GM18873 (cell line): ENCODE data around the gene HES3.

Experiments used
- ATAC-seq: cut with Tn5 transposase; IDR thresholded peaks from one replicate; pipeline ENCODE4 v1.9.1; 2021; ENCODE audit warnings: mild to moderate bottlenecking, moderate library complexity, moderate number of reproducible peaks; ENCODE audit not compliant: unreplicated experiment, low FRiP score

HES3 gene

DNA sequence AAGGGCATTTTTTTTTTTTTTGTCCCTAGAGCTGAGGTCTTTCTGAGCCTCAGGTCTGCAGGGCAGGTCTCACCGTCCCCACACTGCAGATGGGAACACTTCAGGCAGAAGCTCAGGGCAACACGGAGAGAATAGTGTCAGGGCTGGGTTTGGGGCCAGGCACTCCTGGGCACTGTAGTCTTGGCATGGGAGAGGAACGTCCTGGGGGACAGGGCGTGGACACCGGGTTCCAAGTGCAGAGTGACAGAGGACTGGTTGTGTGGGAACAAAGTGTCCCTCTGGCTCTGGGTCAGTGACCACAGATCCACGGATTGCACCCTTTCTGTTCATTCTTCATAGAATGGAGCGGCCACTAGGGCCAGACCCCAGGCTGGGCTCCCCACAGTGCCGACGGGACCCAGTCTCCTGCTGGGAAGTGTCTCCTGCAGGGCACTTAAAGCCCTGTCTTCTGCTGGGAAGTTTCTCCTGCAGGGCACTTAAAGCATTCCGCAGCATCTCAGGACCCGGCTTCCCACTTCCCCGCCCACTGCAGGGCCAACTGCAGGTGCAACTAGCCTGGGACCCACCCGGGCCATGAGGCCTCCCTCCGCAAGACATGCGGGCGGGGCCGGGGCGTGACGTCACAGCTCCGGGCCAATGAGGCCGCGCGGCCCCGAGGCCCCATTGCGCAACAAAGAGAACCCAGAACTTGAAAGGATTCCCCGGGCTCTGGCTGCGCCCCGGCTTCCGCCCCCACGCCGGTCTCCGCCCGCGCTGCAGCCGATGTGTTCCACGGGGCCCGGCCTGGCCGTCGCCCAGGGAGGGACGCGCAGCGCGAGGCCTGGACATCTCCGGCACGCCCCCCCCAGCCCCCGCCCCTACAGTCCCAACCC lies 15.7 kb downstream of the HES3 start:
- no peak for ATAC-seq

DNA sequence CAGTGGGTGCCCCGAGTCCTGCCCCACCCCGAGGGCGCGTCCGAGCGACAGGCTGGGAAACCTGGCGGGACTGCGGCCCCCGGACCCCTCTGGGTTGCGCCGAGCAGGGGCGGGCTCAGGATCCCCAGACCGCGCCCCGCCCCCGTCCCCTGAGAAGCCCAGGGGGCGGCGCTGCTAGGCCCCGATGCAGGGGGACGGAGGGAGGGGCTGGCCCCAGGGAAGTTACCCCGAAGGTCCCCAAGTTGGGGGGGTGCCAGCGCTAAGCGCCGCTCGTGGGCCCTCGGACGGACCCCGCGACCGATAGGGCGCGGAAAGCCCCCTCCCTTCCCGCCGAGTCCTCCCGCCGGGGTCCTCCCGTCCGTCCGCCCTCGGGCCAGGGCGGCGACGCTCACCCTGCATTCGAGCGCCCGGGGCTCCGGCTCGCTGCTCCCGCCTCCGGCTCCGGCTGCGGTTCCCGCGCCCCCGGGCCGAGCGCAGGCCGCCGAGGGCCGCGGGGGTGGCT lies 16.5 kb downstream of the HES3 start:
- ATAC-seq: no peak

- ATAC-seq: no peak
These were observed 17.1 kb downstream of the HES3 start, which contains the start of gene GPR153 for GRCh38 chr1:6260961-6261614. Gene GPR153 (minus strand): TSS chr1:6261098. CDS start chr1:6254905, 6,193 bp downstream.

DNA sequence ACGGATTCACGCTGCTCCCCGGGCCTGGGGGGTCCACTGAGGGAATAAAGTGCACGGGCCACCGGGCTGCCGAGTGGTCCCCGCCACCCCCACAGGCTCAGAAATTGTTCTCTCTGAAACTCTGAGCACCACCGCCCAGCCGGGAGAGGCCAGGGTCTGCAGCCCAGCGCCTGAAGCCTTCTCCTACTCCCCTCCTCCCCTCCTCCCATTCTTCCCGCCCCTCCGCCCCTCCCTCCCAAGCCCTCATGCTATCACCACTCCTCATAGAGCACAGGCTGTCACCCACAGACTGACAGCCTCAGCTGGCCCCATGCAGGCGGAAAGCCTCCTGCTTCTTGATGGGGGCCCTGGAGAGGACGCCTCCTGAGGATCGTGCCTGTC lies 17.6 kb downstream of the HES3 start:
- no peak for ATAC-seq

DNA sequence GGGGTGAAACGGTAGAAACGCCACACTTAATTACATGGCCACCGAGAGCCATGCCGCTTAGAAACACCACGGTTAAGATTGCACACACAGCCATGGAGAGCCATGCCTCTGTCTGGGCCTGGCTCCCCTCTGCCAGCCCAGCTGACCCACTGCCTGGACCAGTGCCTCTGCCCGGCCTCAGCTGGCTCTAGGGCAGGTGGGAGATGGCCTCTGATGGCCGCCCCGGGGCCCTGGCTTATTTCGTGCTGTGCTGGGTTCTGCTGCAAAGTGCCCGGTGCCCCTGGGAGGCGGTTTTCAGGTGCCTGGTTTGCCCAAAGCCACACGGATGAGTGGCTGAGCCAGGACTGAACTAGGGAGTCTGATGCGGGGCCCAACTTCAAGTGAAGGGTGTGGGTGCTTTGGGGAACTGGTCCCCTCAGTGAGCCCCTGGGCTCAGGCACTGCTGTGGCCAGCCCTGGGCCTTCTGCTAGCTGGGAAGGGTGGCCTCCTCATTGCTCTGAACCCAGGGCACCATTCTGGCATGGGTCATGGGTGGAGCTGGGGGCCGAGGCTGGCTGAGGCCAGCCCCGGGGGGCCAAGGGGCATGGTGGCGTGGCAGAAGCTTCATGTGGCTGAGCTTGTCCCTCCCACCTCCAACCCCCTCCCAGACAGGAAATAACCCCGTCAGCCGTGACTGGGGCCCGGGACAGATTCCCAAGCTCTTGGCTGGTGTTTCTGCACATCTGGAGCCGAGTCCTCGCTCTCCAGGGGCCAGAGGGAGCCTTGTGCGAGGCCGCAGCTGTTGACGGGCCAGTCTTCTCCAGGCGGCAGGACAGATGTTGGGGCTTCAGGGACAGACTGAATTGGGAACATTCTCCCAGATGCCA lies 18.8 kb downstream of the HES3 start:
- no peak for ATAC-seq

GRCh38 chr1:6263716-6264115 lies 19.7 kb downstream of the HES3 start:
- no peak for ATAC-seq

GRCh38 chr1:6265151-6265550 lies 21.2 kb downstream of the HES3 start:
- ATAC-seq: no peak

- ATAC-seq: no peak
These were observed 22.7 kb downstream of the HES3 start for GRCh38 chr1:6266641-6267040.

DNA sequence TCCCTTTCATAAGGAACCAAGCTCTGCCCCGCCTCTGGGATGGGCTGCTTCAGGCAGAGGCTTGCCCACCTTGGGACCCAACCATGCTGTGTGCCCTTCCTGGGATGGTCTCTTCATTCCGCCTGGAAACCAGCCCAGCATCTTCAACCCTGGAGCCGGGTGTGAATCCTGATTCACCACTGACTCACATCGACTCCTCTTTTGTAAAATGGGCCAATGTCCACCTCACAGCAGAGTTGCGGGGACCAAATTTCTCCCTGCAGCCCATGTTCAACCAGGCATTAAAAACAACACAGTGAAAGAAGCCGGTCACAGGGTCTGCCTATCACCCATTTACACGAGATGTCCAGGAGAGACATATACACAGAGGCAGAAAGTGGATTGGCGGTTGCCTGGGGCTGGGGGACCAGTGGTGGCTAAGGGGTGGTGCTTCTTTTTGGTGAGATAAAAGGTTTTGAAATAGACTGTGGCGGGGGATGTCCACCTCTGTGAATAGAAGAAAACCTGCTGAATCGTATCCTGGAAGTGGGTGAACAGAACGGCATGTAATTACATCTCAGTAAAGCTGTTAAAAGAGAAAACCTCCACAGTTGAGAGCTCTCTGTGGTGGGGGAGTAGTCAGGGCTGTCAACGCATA lies 23.8 kb downstream of the HES3 start:
- ATAC-seq: no peak

DNA sequence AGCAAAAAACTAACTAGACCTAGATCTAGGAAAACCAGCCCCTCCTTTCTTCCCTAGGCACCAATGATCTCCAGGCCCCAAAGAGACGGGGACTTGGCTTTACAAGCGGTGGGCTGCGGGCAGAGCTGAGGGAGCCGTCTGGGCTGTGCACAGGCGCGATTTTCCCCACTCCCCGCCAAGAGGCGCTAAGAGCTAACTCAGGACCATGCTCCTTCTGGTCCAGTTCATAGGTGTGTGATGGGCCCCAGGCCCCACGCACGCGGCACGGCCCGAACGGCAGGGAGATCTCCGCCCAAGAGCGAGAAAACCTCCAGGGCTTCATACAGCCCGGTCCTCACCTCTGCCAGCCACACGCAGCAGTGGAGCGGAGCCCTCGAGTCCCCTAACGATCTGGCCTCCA lies 24.4 kb downstream of the HES3 start:
- ATAC-seq: no peak

- ATAC-seq: no peak
These were observed 25.3 kb downstream of the HES3 start for GRCh38 chr1:6269296-6269695.

DNA sequence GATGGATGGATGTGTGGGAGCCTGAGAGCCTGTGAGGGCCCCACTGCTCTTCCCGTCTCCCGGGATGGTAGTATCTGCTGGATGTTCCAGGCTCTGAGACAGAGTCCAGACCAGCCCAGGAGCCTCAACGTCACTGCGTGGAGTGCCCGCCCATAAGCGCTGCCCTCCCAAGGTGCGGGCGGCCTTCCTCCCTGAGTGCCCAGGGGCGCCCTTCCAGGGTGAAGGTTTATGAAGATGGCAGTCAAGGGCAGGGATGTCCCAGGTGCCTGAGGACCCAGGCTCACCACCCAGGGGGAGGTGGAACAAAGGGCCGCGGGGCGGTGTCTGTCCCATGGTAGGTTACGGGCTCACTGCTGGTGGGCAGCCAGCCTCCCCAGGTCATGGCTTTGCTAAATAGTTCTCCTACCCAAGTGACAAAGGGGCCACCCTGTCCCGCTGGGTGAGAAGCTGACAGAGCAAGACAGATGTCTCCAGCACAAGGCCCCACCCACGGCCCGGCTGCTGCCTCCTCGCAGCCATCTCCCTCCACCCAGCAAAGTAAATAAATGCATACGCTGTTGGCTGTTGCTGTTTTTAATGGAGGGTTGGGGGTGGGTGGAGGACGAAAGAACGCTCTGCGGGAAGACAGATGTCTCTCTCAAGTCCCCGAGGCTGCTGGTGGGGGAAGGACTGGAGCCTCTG lies 25.9 kb downstream of the HES3 start:
- ATAC-seq: no peak

DNA sequence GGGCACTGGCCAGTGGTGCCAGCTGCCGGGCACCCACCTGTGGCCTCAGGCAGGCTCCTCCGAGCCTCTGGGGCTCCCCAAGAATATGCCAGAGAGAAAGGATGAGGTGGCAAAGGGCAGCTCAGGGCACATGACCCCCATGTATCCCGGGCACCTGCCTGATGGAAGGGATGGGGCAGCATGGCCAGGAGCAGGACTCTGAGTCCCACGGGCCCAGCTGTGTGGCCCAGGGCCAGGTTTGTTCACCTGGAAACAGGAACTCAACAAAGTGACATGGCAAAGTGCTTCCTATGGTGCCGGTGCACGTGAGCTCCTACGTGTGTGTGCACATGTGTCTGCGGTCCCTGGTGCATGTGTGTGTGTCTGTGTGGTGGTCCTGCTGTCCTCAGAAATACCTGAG lies 26.4 kb downstream of the HES3 start:
- ATAC-seq: no peak

DNA sequence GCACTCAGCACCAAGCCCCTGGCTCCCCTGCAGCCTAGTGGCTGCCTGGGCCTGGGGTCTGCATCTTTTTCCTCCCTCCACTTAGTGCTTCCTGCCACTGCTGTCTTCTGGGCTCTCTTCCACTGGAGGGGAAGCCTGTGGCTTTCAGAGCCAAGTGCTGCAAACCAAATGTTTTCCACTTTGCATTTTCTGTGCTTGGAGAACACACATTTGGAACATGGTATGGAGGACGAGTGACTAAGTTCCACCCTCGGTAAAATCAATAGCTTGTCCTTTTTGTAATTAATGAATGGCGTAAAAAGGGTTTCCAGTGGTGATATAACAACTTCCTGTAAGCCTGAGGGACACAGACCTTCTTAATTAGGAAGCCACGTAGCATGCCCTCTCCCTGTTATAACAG lies 27.0 kb downstream of the HES3 start:
- ATAC-seq: no peak

DNA sequence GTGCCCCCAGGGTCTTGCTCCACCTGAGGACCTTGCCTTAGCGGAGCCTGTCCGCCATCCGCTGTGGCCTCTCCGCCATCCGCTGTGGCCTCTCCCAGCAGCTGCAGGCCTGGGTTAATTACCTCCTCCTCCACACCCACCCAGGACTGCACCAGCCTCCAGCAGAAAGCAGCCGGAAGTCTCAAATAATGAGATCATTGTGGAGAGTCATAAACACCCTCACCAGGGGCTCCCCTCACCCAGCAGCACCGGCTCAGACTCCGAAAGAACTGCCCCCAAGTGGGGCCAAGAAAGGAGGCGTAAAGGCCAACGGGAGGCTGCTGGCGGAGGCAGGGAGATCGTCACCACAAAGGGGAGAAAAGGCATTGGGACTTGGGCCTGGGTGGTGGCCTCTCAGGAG lies 27.6 kb downstream of the HES3 start:
- no peak for ATAC-seq

GRCh38 chr1:6272452-6272851 lies 28.5 kb downstream of the HES3 start:
- ATAC-seq: no peak

DNA sequence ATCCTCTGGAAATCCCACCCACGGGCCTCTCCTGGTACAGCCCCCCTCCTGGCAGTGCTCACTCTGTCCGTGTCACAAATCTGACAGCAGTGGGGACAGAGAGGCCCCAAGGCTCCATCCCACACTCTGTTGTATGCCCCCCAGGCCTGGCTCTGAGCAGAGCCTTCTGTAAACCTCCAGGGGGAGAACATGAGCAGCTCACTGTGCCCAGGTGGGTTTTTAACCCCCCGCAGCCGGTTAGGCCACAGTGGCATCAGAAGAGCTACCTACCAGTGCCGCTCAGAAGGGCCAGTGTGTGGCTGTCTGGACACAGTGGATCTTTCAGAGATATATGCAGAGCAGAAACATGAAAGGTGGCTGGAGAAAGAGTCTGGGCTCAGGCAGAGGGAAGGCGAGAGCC lies 28.9 kb downstream of the HES3 start:
- no peak for ATAC-seq

DNA sequence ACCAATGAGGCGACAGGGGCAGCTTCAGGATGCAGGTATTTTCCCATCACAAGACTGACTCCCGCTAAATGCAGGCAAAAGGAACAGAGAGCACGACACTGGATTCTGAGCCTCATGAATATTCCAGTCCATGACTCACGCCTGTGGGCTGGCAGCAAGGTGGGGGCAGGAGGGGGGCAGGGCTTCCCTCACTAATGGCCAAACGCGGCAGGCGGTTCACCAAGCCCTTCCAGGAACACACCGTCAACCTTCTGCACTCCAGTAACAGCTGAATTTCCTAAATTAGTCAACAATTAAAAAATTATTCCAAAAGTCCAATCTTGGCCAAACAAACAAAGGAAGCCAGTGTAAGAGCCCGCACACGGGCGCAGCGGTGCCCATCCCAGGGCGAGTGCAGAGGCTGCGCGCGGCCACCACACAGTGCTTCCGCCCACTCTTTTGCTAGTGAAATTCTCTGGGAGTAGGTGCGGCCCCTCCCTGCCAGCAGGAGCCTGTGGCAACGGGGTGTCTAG lies 29.5 kb downstream of the HES3 start:
- no peak for ATAC-seq

- ATAC-seq: no peak
These were observed 30.1 kb downstream of the HES3 start for GRCh38 chr1:6274102-6274501.
